Measurements from ENCODE around the gene PLXNA2.

The PLXNA2 gene

GRCh38 chr1:208203848-208204609 lies 40.2 kb downstream of the PLXNA2 start:
- DNase-seq: no peak

- DNase-seq: no peak
These were observed 40.9 kb downstream of the PLXNA2 start for GRCh38 chr1:208203127-208203847.

DNA sequence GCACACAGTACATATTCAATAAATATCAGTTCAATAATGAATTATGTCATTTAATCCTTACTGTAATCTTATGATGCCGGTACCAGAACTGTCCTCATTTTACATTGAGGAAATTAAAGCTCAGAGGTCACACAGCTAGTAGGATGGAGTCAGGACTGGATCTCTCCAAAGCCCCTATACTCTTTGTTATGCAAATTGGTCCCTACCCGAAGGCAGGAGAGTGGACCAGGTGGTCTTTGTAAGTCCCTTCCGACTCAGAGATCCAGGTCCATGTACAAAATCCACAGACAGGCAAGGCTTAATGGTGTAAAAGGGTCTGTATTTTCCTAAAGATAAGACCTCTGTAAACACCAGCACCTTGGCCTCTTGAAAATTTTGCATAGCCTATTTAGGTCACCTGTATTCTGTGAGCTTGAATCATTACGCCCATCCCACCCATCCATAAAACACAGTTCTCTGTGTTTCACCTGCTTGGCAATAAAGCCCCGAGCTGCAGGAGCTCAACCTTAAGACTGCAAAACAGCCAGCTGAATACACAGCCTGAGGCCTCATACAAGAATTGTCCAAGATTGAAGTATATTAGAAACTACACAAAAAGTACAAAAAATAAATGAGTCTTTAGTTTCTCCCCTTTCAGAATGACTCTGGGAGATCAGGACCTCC lies 41.7 kb downstream of the PLXNA2 start:
- no peak for DNase-seq

GRCh38 chr1:208201229-208201628 lies 43.0 kb downstream of the PLXNA2 start:
- DNase-seq: no peak

DNA sequence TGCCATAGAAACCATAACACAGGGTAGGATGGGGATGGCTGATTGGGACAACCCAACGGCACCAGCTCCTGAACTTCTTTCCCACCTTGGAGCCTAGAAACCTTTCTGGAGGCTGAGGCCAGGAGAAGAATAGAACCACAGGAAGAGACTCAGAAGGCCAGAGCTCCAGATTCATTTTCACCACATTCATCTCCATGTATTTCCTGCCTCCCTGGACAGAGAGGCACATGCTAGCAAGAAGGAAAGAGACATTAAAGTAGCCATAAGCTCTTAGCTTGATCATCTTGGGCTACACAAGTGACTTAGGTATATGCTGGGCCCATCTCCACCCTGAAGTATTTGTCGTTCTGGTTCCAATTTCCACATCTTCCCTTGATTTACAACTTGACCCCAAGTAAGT lies 44.1 kb downstream of the PLXNA2 start:
- no peak for DNase-seq

GRCh38 chr1:208198236-208198635 lies 45.9 kb downstream of the PLXNA2 start:
- no peak for DNase-seq

- no peak for DNase-seq
These were observed 49.2 kb downstream of the PLXNA2 start for GRCh38 chr1:208194944-208195343.

DNA sequence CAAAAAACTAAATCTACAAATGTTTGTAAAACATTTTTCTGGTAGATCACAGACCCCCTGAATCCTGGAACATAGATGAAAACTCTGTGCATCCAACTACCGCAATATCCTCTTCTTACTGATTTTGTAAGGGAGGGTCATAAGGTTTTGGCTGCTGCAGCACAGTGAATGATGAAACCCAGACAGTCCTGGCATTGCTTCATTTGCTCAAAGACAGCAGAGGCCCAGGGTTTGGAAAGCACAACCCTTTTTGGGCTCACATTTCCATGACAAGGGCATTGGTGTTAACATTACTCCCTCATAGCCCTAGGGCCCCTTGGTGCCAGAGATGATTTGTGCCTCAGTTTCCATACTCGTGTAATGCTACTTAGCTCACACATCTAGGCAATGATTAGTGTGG lies 51.2 kb downstream of the PLXNA2 start:
- DNase-seq: no peak

- DNase-seq: no peak
These were observed 53.4 kb downstream of the PLXNA2 start for GRCh38 chr1:208190784-208191183.

GRCh38 chr1:208189716-208190115 lies 54.5 kb downstream of the PLXNA2 start:
- no peak for DNase-seq

GRCh38 chr1:208189183-208189582 lies 55.0 kb downstream of the PLXNA2 start:
- no peak for DNase-seq

DNA sequence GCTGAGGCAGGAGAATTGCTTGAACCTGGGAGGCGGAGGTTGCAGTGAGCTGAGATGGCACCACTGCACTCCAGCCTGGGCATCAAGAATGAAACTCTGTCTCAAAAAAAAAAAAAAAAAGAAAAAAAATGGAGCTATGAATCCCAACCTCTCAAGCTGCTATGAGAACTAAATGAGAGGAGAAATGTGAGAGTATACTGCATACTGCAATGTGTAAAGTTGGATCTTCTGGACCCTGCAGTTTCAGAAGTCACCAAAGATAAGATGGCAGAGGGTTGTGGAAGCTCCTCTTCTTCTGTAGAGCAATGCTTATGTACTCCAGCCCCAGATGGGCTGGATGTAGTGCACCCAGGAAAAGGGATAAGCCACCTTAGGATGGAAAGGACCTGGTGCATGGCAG lies 55.6 kb downstream of the PLXNA2 start:
- no peak for DNase-seq

- no peak for DNase-seq
These were observed 56.6 kb downstream of the PLXNA2 start for GRCh38 chr1:208187499-208188041.

- DNase-seq: no peak
These were observed 58.4 kb downstream of the PLXNA2 start for GRCh38 chr1:208185801-208186231.

GRCh38 chr1:208184966-208185654 lies 59.1 kb downstream of the PLXNA2 start:
- DNase-seq: no peak

GRCh38 chr1:208183977-208184911 lies 59.9 kb downstream of the PLXNA2 start:
- DNase-seq: no peak

DNA sequence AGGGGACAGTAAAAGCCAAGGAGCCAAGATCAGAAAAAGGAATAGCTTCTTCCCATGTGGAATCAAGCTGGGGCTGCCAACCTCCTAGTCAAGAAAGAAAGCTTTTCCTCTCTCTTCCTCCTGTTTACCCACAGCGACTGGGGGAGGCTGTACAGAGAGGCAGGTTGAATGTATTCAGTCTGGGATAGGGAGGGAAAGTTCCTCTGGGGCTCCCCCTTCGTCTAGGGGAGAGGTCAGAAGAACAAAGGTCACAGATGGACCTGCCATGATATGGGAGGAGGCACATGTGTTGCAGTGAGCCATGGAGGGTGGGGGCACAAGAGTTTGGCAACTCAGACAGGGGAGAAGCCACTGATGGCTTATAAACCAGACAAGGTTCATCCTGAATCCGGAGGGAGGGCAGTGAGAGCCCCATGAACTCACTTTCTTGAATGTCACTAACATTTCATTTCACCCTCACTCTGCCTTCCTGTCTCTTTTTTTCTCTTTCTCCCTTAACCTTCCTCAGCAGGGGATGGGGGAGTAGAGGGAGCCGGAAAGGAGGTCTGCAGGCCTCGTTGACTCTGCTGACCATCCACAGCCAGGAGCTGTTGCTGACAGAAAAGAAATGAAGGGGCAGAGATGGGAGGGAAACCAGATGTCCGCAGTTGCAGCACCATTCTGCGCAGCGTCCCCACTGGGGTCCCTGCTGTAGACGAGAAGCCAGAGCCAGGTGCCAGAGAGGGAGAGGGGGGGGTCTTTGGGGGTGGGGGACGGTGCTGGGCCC lies 61.1 kb downstream of the PLXNA2 start:
- no peak for DNase-seq

GRCh38 chr1:208181364-208181763 lies 62.8 kb downstream of the PLXNA2 start:
- no peak for DNase-seq

DNA sequence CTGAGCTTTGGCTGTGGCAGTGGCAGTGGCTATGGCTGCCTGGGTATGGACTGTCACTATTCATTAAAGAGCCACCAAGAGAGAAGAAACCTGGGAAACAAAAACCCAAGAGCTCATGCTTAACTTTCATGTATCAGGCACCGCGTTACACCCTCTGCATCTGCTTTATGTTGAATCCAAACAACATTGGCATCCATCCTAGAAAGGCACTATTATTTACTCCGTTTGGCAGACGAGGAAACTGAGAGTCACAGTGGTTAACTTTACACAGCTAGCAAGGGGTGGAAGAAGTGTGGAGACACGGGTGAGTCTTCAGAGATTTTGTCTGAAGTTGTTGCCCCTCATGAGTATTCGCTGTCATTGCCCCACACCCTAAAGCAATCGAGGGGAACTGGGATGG lies 63.8 kb downstream of the PLXNA2 start:
- no peak for DNase-seq

DNA sequence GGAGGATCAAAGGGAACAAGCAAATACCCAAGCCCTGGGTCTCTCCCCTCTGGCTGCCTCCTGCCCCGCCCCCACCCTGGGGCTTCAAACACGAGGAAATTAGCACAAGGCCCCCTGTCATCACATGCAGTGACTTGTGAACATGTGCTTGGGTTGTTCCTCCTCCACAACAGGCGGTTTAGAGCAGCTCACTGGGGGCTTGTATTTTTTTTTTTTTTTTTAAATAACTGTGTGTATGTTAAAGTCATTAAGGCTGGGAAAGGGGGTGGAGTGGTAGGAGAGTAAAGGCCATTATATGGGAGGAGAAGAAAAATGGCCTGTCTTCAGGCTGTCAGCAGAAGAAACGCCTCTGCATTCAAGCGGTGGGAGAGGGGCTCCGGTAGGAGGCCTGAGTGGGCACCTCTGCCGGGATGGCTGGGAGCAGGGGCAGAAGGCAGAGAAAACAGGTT lies 64.2 kb downstream of the PLXNA2 start:
- DNase-seq: no peak

DNA sequence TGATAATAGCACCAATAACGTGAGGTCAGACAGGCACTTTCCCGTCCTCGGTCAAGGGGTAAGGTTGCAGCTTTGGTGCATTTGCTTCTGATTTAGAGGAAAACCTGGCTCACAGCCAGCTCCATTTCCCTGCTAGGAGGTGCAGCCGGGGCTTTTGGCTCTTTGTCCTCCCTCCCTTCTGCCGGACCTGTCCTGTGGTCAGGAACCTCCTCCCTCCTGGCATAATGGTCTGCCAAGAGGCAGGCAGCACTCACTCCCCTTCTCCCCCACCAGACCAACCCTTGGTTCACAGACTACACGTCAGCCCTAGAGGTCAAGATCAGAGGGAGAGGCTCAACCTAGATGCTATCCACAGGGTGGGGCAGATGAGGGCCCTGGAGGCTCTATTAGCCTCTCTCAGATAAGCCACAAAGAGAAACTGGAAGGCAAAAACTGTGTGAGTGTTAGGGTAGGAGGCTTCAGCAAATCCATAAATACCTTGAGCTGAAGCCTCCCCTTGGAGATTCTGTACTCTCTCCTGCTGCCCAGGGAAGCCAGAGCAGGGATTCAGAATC lies 64.8 kb downstream of the PLXNA2 start:
- DNase-seq: no peak
